Skin epidermis (tissue), 12 donors: ENCODE results near the gene UBAC1.
"Not testable (repeated sequence)": the region's sequence is repeated elsewhere in the genome, so short reads cannot be mapped to it uniquely, and the experiment has no call there.

Experiments used
- H3K27ac ChIP-seq, 21 experiments: fragments of 200-600 bp; sonication (generic) in 11 of 21; one replicate each; pipeline ENCODE4 v1.5.0; 2020; ENCODE audit warnings: mild to moderate bottlenecking in 3 of 21, inconsistent platforms in 2 of 21, moderate library complexity in 2 of 21
- H3K4me3 ChIP-seq, 7 experiments: fragments of 200-600 bp; sonication (generic) in 2 of 7; one replicate each; pipeline ENCODE4 v1.5.0; 2020; ENCODE audit warnings: inconsistent platforms in 2 of 7, mild to moderate bottlenecking in 2 of 7, moderate library complexity in 1 of 7

The UBAC1 gene

GRCh38 chr9:135980926-135981630, 19.9 kb upstream of the UBAC1 start:
- no peak overlapping the region for H3K27ac ChIP-seq
- no peak overlapping the region for H3K4me3 ChIP-seq

GRCh38 chr9:135979547-135980166, 18.5 kb upstream of the UBAC1 start:
- H3K27ac ChIP-seq = peak overlapping the region in 3 of 21 experiments; percentile 1 to 37 (median 36)

GRCh38 chr9:135978642-135979546, 17.7 kb upstream of the UBAC1 start:
- H3K27ac ChIP-seq = peak overlapping the region in 2 of 21 experiments; percentile 36 to 37
- H3K4me3 ChIP-seq = no peak overlapping the region

More at GRCh38 chr9:135979547-135980166, 18.5 kb upstream of the UBAC1 start:
- no peak overlapping the region for H3K4me3 ChIP-seq

GRCh38 chr9:135976944-135977343, 15.8 kb upstream of the UBAC1 start:
- Histone ChIP-seq H3K4me3 (no peak overlapping the region), H3K27ac (no peak overlapping the region)

- Histone ChIP-seq H3K4me3 (no peak overlapping the region), H3K27ac (no peak overlapping the region)
These were observed 15.4 kb upstream of the UBAC1 start for GRCh38 chr9:135976531-135976930.

GRCh38 chr9:135975834-135976233, 14.7 kb upstream of the UBAC1 start:
- Histone ChIP-seq H3K27ac (no peak overlapping the region), H3K4me3 (no peak overlapping the region)

- H3K4me3 ChIP-seq = no peak overlapping the region
These were observed 13.0 kb upstream of the UBAC1 start for GRCh38 chr9:135974220-135974573.

GRCh38 chr9:135973277-135974219, 12.4 kb upstream of the UBAC1 start:
- Histone ChIP-seq H3K4me3 (no peak overlapping the region), H3K27ac (no peak overlapping the region)

More at GRCh38 chr9:135974220-135974573, 13.0 kb upstream of the UBAC1 start:
- H3K27ac ChIP-seq = no peak overlapping the region

- no peak overlapping the region for H3K27ac ChIP-seq
- no peak overlapping the region for H3K4me3 ChIP-seq
These were observed 10.7 kb upstream of the UBAC1 start for GRCh38 chr9:135971892-135972291.

GRCh38 chr9:135971111-135971766, 10.1 kb upstream of the UBAC1 start:
- H3K27ac ChIP-seq = no peak overlapping the region
- no peak overlapping the region for H3K4me3 ChIP-seq

- Histone ChIP-seq H3K4me3 (no peak overlapping the region), H3K27ac (no peak overlapping the region)
These were observed 9.1 kb upstream of the UBAC1 start for GRCh38 chr9:135970128-135970815.

- Histone ChIP-seq H3K4me3 (no peak overlapping the region), H3K27ac (peak overlapping the region in 2 of 21 experiments; percentile 12 to 31)
These were observed 8.0 kb upstream of the UBAC1 start for GRCh38 chr9:135969064-135969683.

- no peak overlapping the region for H3K4me3 ChIP-seq
- H3K27ac ChIP-seq = peak overlapping the region in 2 of 21 experiments; percentile 12 to 31
These were observed 7.4 kb upstream of the UBAC1 start for GRCh38 chr9:135968601-135969000.

GRCh38 chr9:135968083-135968476, 6.9 kb upstream of the UBAC1 start:
- Histone ChIP-seq H3K4me3 (no peak overlapping the region), H3K27ac (no peak overlapping the region)

- not testable (repeated sequence) for H3K27ac ChIP-seq, H3K4me3 ChIP-seq
These were observed 5.7 kb upstream of the UBAC1 start for GRCh38 chr9:135966916-135967260.

GRCh38 chr9:135965124-135965756, 4.1 kb upstream of the UBAC1 start:
- no peak overlapping the region for H3K4me3 ChIP-seq
- no peak overlapping the region for H3K27ac ChIP-seq

GRCh38 chr9:135963938-135964337, 2.8 kb upstream of the UBAC1 start:
- no peak overlapping the region for H3K4me3 ChIP-seq
- no peak overlapping the region for H3K27ac ChIP-seq

GRCh38 chr9:135963338-135963737, 2.2 kb upstream of the UBAC1 start:
- H3K4me3 ChIP-seq = no peak overlapping the region
- no peak overlapping the region for H3K27ac ChIP-seq
